CD14-positive monocyte (primary cell): ENCODE data around the gene P4HA1. TPM values are rescaled to one million over a fixed set of nuclear protein-coding genes. Genes with fewer than 3 reads are reported as not detected.
A peak's percentile ranks its signal among the peaks of the same experiment; 100 is the strongest.
"Not testable (repeated sequence)": the region's sequence is repeated elsewhere in the genome, so short reads cannot be mapped to it uniquely, and the experiment has no call there.

ENCODE experiments used
- DNase-seq, 3 donors: peaks; one replicate each; pipeline ENCODE4 v3.0.0-alpha.2; 2011 to 2022
- H2AFZ ChIP-seq: 2 replicates; pipeline ENCODE4 v1.6.0; 2012; ENCODE audit warnings: mild to moderate bottlenecking, low read depth, low read length, inconsistent platforms; ENCODE audit not compliant: insufficient read depth, poor library complexity, severe bottlenecking
- H3K27ac ChIP-seq, 2 donors: 1 replicate in 1 of 2; 2 replicates in 1 of 2; pipeline ENCODE4 v1.5.1; 2012 to 2013; ENCODE audit warnings: low read length in 2 of 2, control low read depth in 1 of 2, inconsistent platforms in 1 of 2, low read depth in 1 of 2, mild to moderate bottlenecking in 1 of 2
- H3K27me3 ChIP-seq, 2 donors: one replicate each; pipeline versions ENCODE4 v1.6.0 to v1.6.1; 2011 to 2013; ENCODE audit warnings: low read length in 2 of 2; ENCODE audit not compliant: control insufficient read depth in 2 of 2, insufficient read depth in 2 of 2
- H3K36me3 ChIP-seq, 2 donors: replicated peaks in 1 of 2; 1 replicate in 1 of 2; 2 replicates in 1 of 2; pipeline versions ENCODE4 v1.5.1 to v1.6.1; 2012 to 2013; ENCODE audit warnings: low read length in 2 of 2, control low read depth in 1 of 2, inconsistent platforms in 1 of 2, mild to moderate bottlenecking in 1 of 2; ENCODE audit not compliant: insufficient read depth in 2 of 2, control insufficient read depth in 1 of 2
- H3K4me1 ChIP-seq, 2 donors: 1 replicate in 1 of 2; 2 replicates in 1 of 2; pipeline versions ENCODE4 v1.5.1 to v1.6.1; 2012 to 2013; ENCODE audit warnings: low read length in 2 of 2, control low read depth in 1 of 2, inconsistent platforms in 1 of 2, mild to moderate bottlenecking in 1 of 2, moderate library complexity in 1 of 2; ENCODE audit not compliant: insufficient read depth in 2 of 2, control insufficient read depth in 1 of 2
- H3K4me2 ChIP-seq: replicated peaks from 2 replicates; pipeline ENCODE3; 2012; ENCODE audit warnings: low read length, moderate library complexity, mild to moderate bottlenecking; ENCODE audit not compliant: poor library complexity, severe bottlenecking; ENCODE audit errors: extremely low read depth
- H3K4me3 ChIP-seq, 3 experiments: fragments of 200-600 bp in 1 of 3; sonication (generic) in 1 of 3; replicated peaks in 1 of 3; 1 replicate in 2 of 3; 2 replicates in 1 of 3; pipeline ENCODE4 v1.5.1; 2011 to 2013; ENCODE audit warnings: low read length in 3 of 3, mild to moderate bottlenecking in 3 of 3, control low read depth in 2 of 3, low read depth in 2 of 3, inconsistent platforms in 1 of 3, moderate library complexity in 1 of 3
- H3K79me2 ChIP-seq: 2 replicates; pipeline ENCODE4 v1.6.0; 2012; ENCODE audit warnings: mild to moderate bottlenecking, control low read depth, inconsistent platforms, low read length, moderate library complexity; ENCODE audit not compliant: insufficient read depth
- H3K9ac ChIP-seq: 2 replicates; pipeline ENCODE4 v1.6.0; 2017; ENCODE audit warnings: low read length, mild to moderate bottlenecking; ENCODE audit not compliant: insufficient read depth, poor library complexity, severe bottlenecking
- H3K9me3 ChIP-seq, 2 donors: replicated peaks in 1 of 2; 1 replicate in 1 of 2; 2 replicates in 1 of 2; pipeline versions ENCODE4 v1.5.1 to v1.6.1; 2012 to 2013; ENCODE audit warnings: low read length in 2 of 2, control low read depth in 1 of 2; ENCODE audit not compliant: control insufficient read depth in 1 of 2, insufficient read depth in 1 of 2
- H4K20me1 ChIP-seq: 2 replicates; pipeline ENCODE4 v1.6.0; 2012; ENCODE audit warnings: mild to moderate bottlenecking, low read length, control low read depth, moderate library complexity; ENCODE audit not compliant: insufficient read depth
- H3K27ac Mint-ChIP-seq, 7 donors: one replicate each; pipeline ENCODE4 v1.8.0; 2020; ENCODE audit warnings: mild to moderate bottlenecking in 7 of 7, mixed read lengths in 7 of 7, moderate library complexity in 6 of 7, inconsistent platforms in 2 of 7
- H3K27me3 Mint-ChIP-seq, 3 donors: one replicate each; pipeline ENCODE4 v1.8.0; 2021 to 2022; ENCODE audit warnings: low read depth in 3 of 3, mild to moderate bottlenecking in 3 of 3, mixed read lengths in 3 of 3, moderate library complexity in 3 of 3, inconsistent platforms in 1 of 3
- H3K36me3 Mint-ChIP-seq, 2 donors: one replicate each; pipeline ENCODE4 v1.8.0; 2020; ENCODE audit warnings: mixed read lengths in 2 of 2, inconsistent platforms in 1 of 2, mild to moderate bottlenecking in 1 of 2
- H3K4me1 Mint-ChIP-seq: one replicate; pipeline ENCODE4 v1.8.0; 2020; ENCODE audit warnings: mild to moderate bottlenecking, mixed read lengths
- H3K4me3 Mint-ChIP-seq, 2 donors: one replicate each; pipeline ENCODE4 v1.8.0; 2020; ENCODE audit warnings: mild to moderate bottlenecking in 2 of 2, mixed read lengths in 2 of 2, moderate library complexity in 1 of 2
- H3K9me3 Mint-ChIP-seq, 7 donors: one replicate each; pipeline ENCODE4 v1.8.0; 2020 to 2022; ENCODE audit warnings: mixed read lengths in 7 of 7, mild to moderate bottlenecking in 6 of 7, moderate library complexity in 6 of 7, inconsistent platforms in 2 of 7
- CTCF ChIP-seq: fragments of 200-600 bp; IDR thresholded peaks from one replicate; pipeline ENCODE4 v1.8.0; 2022; ENCODE audit warnings: antibody characterized with exemption, mild to moderate bottlenecking
- WGBS: methylation state at CpG from one replicate; pipeline ENCODE4 v1.1.5; 2013; ENCODE audit warnings: missing lambda C conversion rate; ENCODE audit not compliant: insufficient coverage; 5-methylcytosine and 5-hydroxymethylcytosine counted together
- intact Hi-C, 2 donors: fragments of 100-400 bp; cut with micrococcal nuclease; formaldehyde crosslinking; loops; one replicate each; pipeline versions ENCODE4 v1.15.0 to v1.15.1; 2023
- polyA plus RNA-seq, 3 donors: library from polyadenylated mRNA; depleted of rRNA in 1 of 3; unstranded in 2 of 3; stranded (reverse) in 1 of 3; fragments of 300-500 nt in 2 of 3; fragments of >200 nt in 1 of 3; fragmentation: Illumina TruSeq in 2 of 3; gene quantifications; 1 replicate in 2 of 3; 2 replicates in 1 of 3; pipeline ENCODE4 v1.2.3, GENCODE V29; 2012 to 2021

P4HA1 gene
- polyA plus RNA-seq, 3 donors: 20.1 to 44.3 (median 43.9) TPM

GRCh38 chr10:73110345-73110849 is 13.7 kb upstream of the P4HA1 start, which contains the start of gene NUDT13:
TSS of gene NUDT13 (plus strand) at chr10:73110455. CDS start at chr10:73114366, 3,911 bp downstream.
- intact Hi-C loops: loop anchor here (5.0 to 10.0 kb wide), 2 partner anchors 52 to 54 kb away; partner anchors contain the start of genes ECD (in 1 of the 2) and FAM149B1 (in 1 of the 2)
- Histone ChIP-seq H4K20me1 (no peaks in the 10 kb centered on the region), H3K4me1 (peaks cover 5 to 8% of the 10 kb centered on the region in 2 donors), H3K9ac (peak within 1 kb of the TSS; percentile 50), H3K36me3 (peaks cover 0 to 14% of the 10 kb centered on the region in 2 donors), H3K27ac (peak within 1 kb of the TSS; percentile 9 to 75), H3K4me2 (peak within 1 kb of the TSS; percentile 80), H3K27me3 (no peaks in the 10 kb centered on the region), H3K9me3 (peaks cover 0 to 6% of the 10 kb centered on the region in 2 donors), H3K79me2 (no peaks in the 10 kb centered on the region), H2AFZ (peak within 1 kb of the TSS; percentile 84), H3K4me3 (peak within 1 kb of the TSS; percentile 49 to 96 (median 82))
- DNase-seq: peak; percentile 75 to 90 (median 80)
- Mint-ChIP-seq H3K36me3 (peaks cover 8 to 22% of the 10 kb centered on the region in 2 donors), H3K4me1 (peaks cover 12% of the 10 kb centered on the region), H3K9me3 (peaks cover 0 to 8% (median 2%) of the 10 kb centered on the region in 7 donors), H3K27me3 (peaks cover 0 to 2% (median 0%) of the 10 kb centered on the region in 3 donors), H3K27ac (peak within 1 kb of the TSS; percentile 86 to 94 (median 93)), H3K4me3 (peak within 1 kb of the TSS; percentile 82 to 93)
- no peak for TF ChIP-seq CTCF
- 0% methylated on average over 5 of the region's 5 CpGs for WGBS

GRCh38 chr10:73109248-73109652 is 12.6 kb upstream of the P4HA1 start:
- H3K4me3 Mint-ChIP-seq, H3K9me3 Mint-ChIP-seq, H3K36me3 ChIP-seq, H3K27me3 ChIP-seq, H3K9ac ChIP-seq, H3K79me2 ChIP-seq, intact Hi-C loops, H3K27me3 Mint-ChIP-seq, H4K20me1 ChIP-seq, H3K27ac ChIP-seq, H3K4me2 ChIP-seq, DNase-seq, H3K4me1 ChIP-seq, H3K9me3 ChIP-seq, H3K4me3 ChIP-seq, H3K27ac Mint-ChIP-seq, H2AFZ ChIP-seq: not testable (repeated sequence)
- peaks cover 12% of the 10 kb centered on the region for H3K4me1 Mint-ChIP-seq
- H3K36me3 Mint-ChIP-seq: peaks cover 8 to 17% of the 10 kb centered on the region in 2 donors
- WGBS: 100% methylated on average over 4 of the region's 4 CpGs
